Pancreas (tissue), 10 donors: ENCODE measurements around the gene SLC8A3. TPM values are rescaled to one million over a fixed set of nuclear protein-coding genes. Genes with fewer than 3 reads are reported as not detected.

ENCODE experiments used
- ATAC-seq, 4 donors: fragments of 200-7000 bp; cut with Tn5 transposase; one replicate each; pipeline versions ENCODE4 v1.8.0 to v1.9.1; 2020; ENCODE audit warnings: mild to moderate bottlenecking in 4 of 4, moderate library complexity in 4 of 4
- DNase-seq, 6 donors: peaks; one replicate each; pipeline ENCODE4 v3.0.0-alpha.2; 2020
- FAIRE-seq: peaks from 2 replicates; lab custom pipeline; 2012; peaks lifted over from hg19 to GRCh38; lab: Jason Lieb, UNC
- H3K27ac ChIP-seq, 4 donors: fragments of 200-600 bp; sonication (generic); 1 replicate in 3 of 4; 2 replicates in 1 of 4; pipeline versions ENCODE4 v1.5.0 to v1.8.0; 2020
- H3K27me3 ChIP-seq, 4 donors: fragments of 200-600 bp; one replicate each; pipeline ENCODE4 v1.8.0; 2021
- H3K36me3 ChIP-seq, 3 donors: fragments of 200-600 bp; sonication (generic) in 1 of 3; one replicate each; pipeline versions ENCODE4 v1.5.0 to v1.8.0; 2020 to 2021
- H3K4me1 ChIP-seq, 3 donors: fragments of 200-600 bp; one replicate each; pipeline ENCODE4 v1.8.0; 2021
- H3K4me3 ChIP-seq, 4 donors: fragments of 200-600 bp; sonication (generic) in 2 of 4; one replicate each; pipeline versions ENCODE4 v1.5.0 to v1.8.0; 2020 to 2021
- H3K9me3 ChIP-seq, 4 donors: fragments of 200-600 bp; one replicate each; pipeline ENCODE4 v1.8.0; 2021
- CTCF ChIP-seq, 4 donors: fragments of 200-600 bp; sonication (generic) in 3 of 4; IDR thresholded peaks; one replicate each; pipeline versions ENCODE4 v1.5.0 to v1.8.0; 2021; ENCODE audit warnings: antibody characterized with exemption in 4 of 4
- whole genome bisulfite sequencing, 2 donors: extraction: QIAGEN DNeasy Blood & Tissue Kit; methylation state at CpG; one replicate each; pipeline ENCODE4 v1.1.7; 2013; 5-methylcytosine and 5-hydroxymethylcytosine counted together
- intact Hi-C, 3 donors: fragments of 100-400 bp; cut with DNase I; formaldehyde crosslinking; loops; one replicate each; pipeline versions ENCODE4 v1.11.1 to v1.14.2; 2022
- polyA plus RNA-seq, 2 donors: library from polyadenylated mRNA; stranded (reverse); fragments of 200-250 nt; gene quantifications; one replicate each; pipeline ENCODE4 v1.2.3, GENCODE V29; 2013
- total RNA-seq, 6 donors: library from RNA; stranded (reverse); fragmentation: NEBNext Ultra II Directional in 4 of 6; extraction: Animal tissue kit (Norgen Biotek cat#: 25700) in 4 of 6; gene quantifications; one replicate each; pipeline versions ENCODE4 v1.2.1 to v1.2.4, GENCODE V29; 2021 to 2023
- donor health status: healthy with polysubstance abuse.
- donor health status: DM: no; HTN: no; CAD: no; lungs with moderate emphysema.
- donor health status: DM: no; HTN: no; CAD: no.
- donor health status: control.
- donor health status: control.
- donor health status: Bipolar disorder and iron deficiency.
- donor health status: DM: yes; HTN: yes; CAD: no.
- donor health status: DM: no; HTN: no; CAD: no.
- donor health status: DM: no; HTN: no; CAD: no.
- donor health status: DM: yes; HTN: yes; CAD: no.

SLC8A3 gene
- total and polyA plus RNA-seq, 8 donors: 0.08 to 1.5 (median 0.40) TPM

GRCh38 chr14:70052990-70053389 lies 135.8 kb downstream of the SLC8A3 start:
- no peak for DNase-seq
- no peaks in the 10 kb centered on the region for H3K27me3 ChIP-seq
- WGBS, 2 donors: 38 to 56% methylated on average over 3 of the region's 3 CpGs
- no peak for FAIRE-seq
- no peak for TF ChIP-seq CTCF (IDR thresholded peaks at IDR 0.05)
- H3K9me3 ChIP-seq: no peaks in the 10 kb centered on the region
- peaks cover 0 to 5% (median 0%) of the 10 kb centered on the region in 3 donors for H3K4me1 ChIP-seq
- H3K27ac ChIP-seq: no peak overlapping the region
- ATAC-seq: peak in 2 of 4 donors; percentile 42 to 67
- H3K36me3 ChIP-seq: no peaks in the 10 kb centered on the region
- intact Hi-C loops: no loop called here
- no peak overlapping the region for H3K4me3 ChIP-seq

- no peaks in the 10 kb centered on the region for H3K27me3 ChIP-seq
- peaks cover 0 to 5% (median 0%) of the 10 kb centered on the region in 3 donors for H3K4me1 ChIP-seq
- WGBS, 2 donors: 84 to 89% methylated on average over 4 of the region's 4 CpGs
- H3K9me3 ChIP-seq: no peaks in the 10 kb centered on the region
- FAIRE-seq: no peak
- no peaks in the 10 kb centered on the region for H3K36me3 ChIP-seq
- no peak overlapping the region for H3K27ac ChIP-seq
- no peak overlapping the region for H3K4me3 ChIP-seq
- no peak for TF ChIP-seq CTCF (IDR thresholded peaks at IDR 0.05)
- DNase-seq: no peak
- ATAC-seq: no peak
- intact Hi-C loops: no loop called here
Measured at GRCh38 chr14:70050136-70050535, 138.6 kb downstream of the SLC8A3 start.

- DNase-seq (no peak), FAIRE-seq (no peak), ATAC-seq (no peak)
- Histone ChIP-seq H3K27ac (no peak overlapping the region), H3K4me1 (peaks cover 0 to 5% (median 0%) of the 10 kb centered on the region in 3 donors), H3K27me3 (no peaks in the 10 kb centered on the region), H3K9me3 (no peaks in the 10 kb centered on the region), H3K36me3 (no peaks in the 10 kb centered on the region), H3K4me3 (no peak overlapping the region)
- TF ChIP-seq CTCF (IDR thresholded peaks at IDR 0.05): no peak
- intact Hi-C loops: loop anchor here in 1 of 3 donors (10.0 kb wide), 1 partner anchor 265 kb away; no protein-coding TSS in a partner anchor
- WGBS, 2 donors: 69 to 72% methylated on average over 3 of the region's 3 CpGs
Measured at GRCh38 chr14:70049605-70050004, 139.1 kb downstream of the SLC8A3 start.

- no peak overlapping the region for H3K27ac ChIP-seq
- no peak overlapping the region for H3K4me3 ChIP-seq
- DNase-seq: no peak
- ATAC-seq: no peak
- H3K27me3 ChIP-seq: no peaks in the 10 kb centered on the region
- 19 to 24% methylated on average over 1 of the region's 1 CpG for whole genome bisulfite sequencing, 2 donors
- no peaks in the 10 kb centered on the region for H3K36me3 ChIP-seq
- no peak for FAIRE-seq
- intact Hi-C loops: loop anchor here in 1 of 3 donors (10.0 kb wide), 1 partner anchor 267 kb away; no protein-coding TSS in a partner anchor
- peaks cover 0 to 5% (median 0%) of the 10 kb centered on the region in 3 donors for H3K4me1 ChIP-seq
- no peak for TF ChIP-seq CTCF (IDR thresholded peaks at IDR 0.05)
- H3K9me3 ChIP-seq: no peaks in the 10 kb centered on the region
Measured at GRCh38 chr14:70048313-70048654, 140.5 kb downstream of the SLC8A3 start.

- no peaks in the 10 kb centered on the region for H3K9me3 ChIP-seq
- WGBS, 2 donors: 24 to 43% methylated on average over 3 of the region's 3 CpGs
- DNase-seq: no peak
- TF ChIP-seq CTCF (IDR thresholded peaks at IDR 0.05): no peak
- no peaks in the 10 kb centered on the region for H3K36me3 ChIP-seq
- intact Hi-C loops: loop anchor here in 1 of 3 donors (10.0 kb wide), 1 partner anchor 267 kb away; no protein-coding TSS in a partner anchor
- H3K4me1 ChIP-seq: peaks cover 0 to 5% (median 0%) of the 10 kb centered on the region in 3 donors
- H3K27ac ChIP-seq: no peak overlapping the region
- no peak for FAIRE-seq
- peak; percentile 49 to 67 (median 62) for ATAC-seq
- H3K4me3 ChIP-seq: no peak overlapping the region
- H3K27me3 ChIP-seq: no peaks in the 10 kb centered on the region
Measured at GRCh38 chr14:70047598-70048312, 141.0 kb downstream of the SLC8A3 start.
